CD4-positive, alpha-beta T cell treated with Interleukin-4 for 4 hours (primary cell): ENCODE results near the gene CHN2.

Experiments used
- DNase-seq: peaks from one replicate; pipeline ENCODE4 v3.0.0-alpha.2; 2020

The CHN2 gene

GRCh38 chr7:29288181-29289091 lies 93.9 kb downstream of the CHN2 start:
- no peak for DNase-seq

- no peak for DNase-seq
Observed at GRCh38 chr7:29289156-29290021, 94.8 kb downstream of the CHN2 start.

- no peak for DNase-seq
Observed at GRCh38 chr7:29290829-29291228, 96.3 kb downstream of the CHN2 start.

- no peak for DNase-seq
Observed at GRCh38 chr7:29291723-29292618, 97.4 kb downstream of the CHN2 start.

- DNase-seq = no peak
Observed at GRCh38 chr7:29292886-29293658, 98.5 kb downstream of the CHN2 start.

GRCh38 chr7:29296421-29296820 lies 101.8 kb downstream of the CHN2 start:
- DNase-seq = no peak

- DNase-seq = no peak
Observed at GRCh38 chr7:29297194-29297890, 102.8 kb downstream of the CHN2 start.

- no peak for DNase-seq
Observed at GRCh38 chr7:29299086-29299485, 104.5 kb downstream of the CHN2 start.

GRCh38 chr7:29300026-29300480 lies 105.5 kb downstream of the CHN2 start:
- no peak for DNase-seq

- DNase-seq = no peak
Observed at GRCh38 chr7:29300649-29301048, 106.1 kb downstream of the CHN2 start.

- no peak for DNase-seq
Observed at GRCh38 chr7:29302666-29303395, 108.3 kb downstream of the CHN2 start.

GRCh38 chr7:29304756-29305155 lies 110.2 kb downstream of the CHN2 start:
- DNase-seq = no peak

GRCh38 chr7:29306319-29306991 lies 111.9 kb downstream of the CHN2 start:
- no peak for DNase-seq

- DNase-seq = no peak
Observed at GRCh38 chr7:29308424-29308823, 113.8 kb downstream of the CHN2 start.

- DNase-seq = no peak
Observed at GRCh38 chr7:29309041-29309854, 114.7 kb downstream of the CHN2 start.

- DNase-seq = no peak
Observed at GRCh38 chr7:29310625-29311024, 116.0 kb downstream of the CHN2 start.

GRCh38 chr7:29311314-29311713 lies 116.7 kb downstream of the CHN2 start:
- no peak for DNase-seq

- no peak for DNase-seq
Observed at GRCh38 chr7:29314148-29314547, 119.6 kb downstream of the CHN2 start.
